Muscle layer of duodenum (tissue), 2 donors: Measurements from ENCODE around the gene CYTIP.

Experiments used
- H3K27ac ChIP-seq: one replicate; pipeline ENCODE4 v1.7.0; 2013; ENCODE audit warnings: mild to moderate bottlenecking, low read length
- H3K27me3 ChIP-seq: one replicate; pipeline ENCODE4 v1.7.0; 2013; ENCODE audit warnings: low read depth, mild to moderate bottlenecking, control low read depth, low read length
- H3K36me3 ChIP-seq, 2 donors: one replicate each; pipeline ENCODE4 v1.7.0; 2013; ENCODE audit warnings: low read length in 2 of 2, control low read depth in 1 of 2, mild to moderate bottlenecking in 1 of 2; ENCODE audit not compliant: insufficient read depth in 2 of 2, control insufficient read depth in 1 of 2
- H3K4me1 ChIP-seq, 2 donors: one replicate each; pipeline ENCODE4 v1.7.0; 2013; ENCODE audit warnings: low read length in 2 of 2, mild to moderate bottlenecking in 2 of 2, control low read depth in 1 of 2, moderate library complexity in 1 of 2; ENCODE audit not compliant: insufficient read depth in 2 of 2, control insufficient read depth in 1 of 2
- H3K4me3 ChIP-seq, 2 donors: one replicate each; pipeline ENCODE4 v1.7.0; 2013; ENCODE audit warnings: low read length in 2 of 2, low read depth in 1 of 2, mild to moderate bottlenecking in 1 of 2
- H3K9me3 ChIP-seq, 2 donors: one replicate each; pipeline ENCODE4 v1.7.0; 2013; ENCODE audit warnings: low read length in 2 of 2, control low read depth in 1 of 2, mild to moderate bottlenecking in 1 of 2; ENCODE audit not compliant: control insufficient read depth in 1 of 2
- donor health status: healthy.

The CYTIP gene

DNA sequence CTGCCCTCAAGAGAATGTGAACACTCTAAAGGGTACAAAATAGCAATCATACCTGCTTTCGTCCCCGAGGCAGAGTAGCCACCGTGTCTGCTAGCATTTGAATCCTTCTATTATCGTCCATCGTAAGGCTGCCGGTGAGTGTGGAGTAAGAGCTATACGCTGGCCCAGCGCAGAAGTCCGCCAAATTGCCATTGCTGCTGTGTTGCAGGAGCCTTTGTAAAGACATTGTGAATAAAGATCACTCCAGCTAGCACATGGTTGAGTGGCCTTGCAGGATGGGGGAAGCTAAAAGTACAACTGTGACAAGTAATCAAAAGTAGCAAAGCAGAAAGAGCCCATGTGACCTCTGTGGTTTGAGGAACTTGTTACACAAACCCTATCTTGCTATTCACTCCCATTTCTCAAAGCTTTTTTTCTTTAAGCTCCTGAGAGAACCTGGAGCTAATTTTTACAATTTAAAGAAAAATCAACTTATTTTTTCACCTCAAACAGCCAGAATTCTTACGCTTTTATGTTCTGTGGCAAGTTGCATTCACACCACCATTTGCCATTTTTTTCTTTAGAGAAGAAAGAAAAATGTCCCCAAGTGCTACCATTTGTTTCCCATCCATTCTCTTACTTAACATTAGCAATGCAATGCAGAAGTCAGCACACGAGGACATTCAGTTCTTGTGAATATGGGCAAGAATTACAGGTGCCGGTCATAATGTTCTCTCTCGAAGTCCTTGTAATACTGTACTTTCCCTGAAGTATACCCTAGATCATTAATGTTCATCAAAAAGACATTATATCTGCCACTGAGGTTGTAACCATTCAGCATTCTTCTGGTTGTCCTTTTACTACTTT, at the start of gene CYTIP:
Gene CYTIP (minus strand): TSS at position 295 of the 846 bp plus-strand sequence. CDS start 69 bp downstream, at position 226.
- peak within 1 kb of the TSS; percentile 40 to 54 for H3K4me3 ChIP-seq
- H3K36me3 ChIP-seq = no peaks in the 10 kb centered on the region
- H3K9me3 ChIP-seq = no peaks in the 10 kb centered on the region
- peak within 1 kb of the TSS; percentile 91 for H3K27ac ChIP-seq
- no peaks in the 10 kb centered on the region for H3K27me3 ChIP-seq
- H3K4me1 ChIP-seq = no peaks in the 10 kb centered on the region

DNA sequence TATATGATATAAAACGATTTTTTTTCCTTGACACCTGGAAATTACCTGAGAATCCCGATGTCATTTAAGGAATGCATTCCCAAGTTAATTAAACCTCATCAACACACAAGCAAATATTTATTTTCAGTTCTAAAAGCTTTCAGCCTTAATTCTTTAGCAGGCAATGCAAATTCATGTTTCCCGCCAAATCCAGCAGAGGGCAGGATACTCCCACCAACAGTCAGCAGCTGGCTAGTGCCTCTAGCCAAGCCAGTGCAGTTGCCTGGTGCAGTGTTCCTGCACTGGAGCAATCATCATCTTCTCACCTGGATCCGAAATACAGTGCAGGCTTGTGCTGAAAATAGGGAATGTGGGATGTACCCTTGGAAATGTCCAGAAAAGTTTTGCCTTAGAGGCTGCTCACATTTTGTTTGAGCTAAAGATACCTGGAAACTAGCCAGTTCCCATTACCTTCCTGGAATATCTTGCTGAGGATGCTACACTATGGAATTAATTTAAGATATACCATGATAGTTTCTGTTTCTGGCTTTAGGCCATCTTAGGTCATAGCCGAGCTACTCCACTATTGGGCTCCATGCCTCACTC, 48.4 kb upstream of the CYTIP start:
- Histone ChIP-seq H3K27ac (no peak overlapping the region), H3K4me1 (no peaks in the 10 kb centered on the region), H3K27me3 (no peaks in the 10 kb centered on the region), H3K4me3 (no peak overlapping the region), H3K9me3 (no peaks in the 10 kb centered on the region), H3K36me3 (no peaks in the 10 kb centered on the region)

DNA sequence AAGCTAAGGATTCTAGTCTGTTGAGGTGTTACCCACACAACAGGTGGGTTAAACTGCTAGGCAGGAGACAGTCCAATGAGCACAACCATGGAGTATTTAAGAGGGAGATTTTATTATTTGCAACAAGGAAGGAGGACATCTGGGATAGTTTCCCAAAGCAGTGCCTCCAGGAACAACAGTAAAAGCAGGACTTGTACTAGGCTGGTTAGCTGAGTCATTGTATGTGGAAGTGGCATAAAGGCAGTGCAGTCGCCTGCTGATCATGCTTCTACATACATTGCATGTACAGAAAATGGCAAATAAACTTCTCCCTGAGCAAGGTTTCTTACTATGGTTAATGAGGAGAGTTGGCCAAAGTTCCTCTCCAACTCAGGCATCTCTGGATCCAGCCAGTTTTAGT, 46.1 kb upstream of the CYTIP start:
- H3K4me1 ChIP-seq = no peaks in the 10 kb centered on the region
- no peak overlapping the region for H3K27ac ChIP-seq
- H3K4me3 ChIP-seq = no peak overlapping the region
- H3K9me3 ChIP-seq = no peaks in the 10 kb centered on the region
- no peaks in the 10 kb centered on the region for H3K36me3 ChIP-seq
- no peaks in the 10 kb centered on the region for H3K27me3 ChIP-seq

DNA sequence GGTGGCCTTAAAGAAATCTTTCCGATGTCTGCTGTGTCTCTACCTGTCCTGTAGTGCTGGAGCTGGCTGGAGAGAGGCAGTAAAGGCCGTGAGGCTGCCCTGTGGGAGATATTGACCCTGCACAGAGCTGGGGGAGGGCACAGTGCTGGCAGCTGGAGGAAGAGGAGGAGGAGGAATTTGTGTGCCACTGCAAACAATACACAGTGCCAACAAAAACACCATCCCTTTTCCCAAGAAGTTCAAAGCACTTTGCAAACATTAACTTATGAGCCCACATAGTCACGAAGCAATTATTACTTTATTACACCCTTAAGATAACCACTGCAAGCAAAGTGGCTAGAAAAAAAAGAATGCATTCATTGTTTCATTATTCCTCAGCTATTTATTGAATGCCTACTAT, 45.0 kb upstream of the CYTIP start:
- H3K4me1 ChIP-seq = no peaks in the 10 kb centered on the region
- no peaks in the 10 kb centered on the region for H3K27me3 ChIP-seq
- H3K36me3 ChIP-seq = no peaks in the 10 kb centered on the region
- H3K4me3 ChIP-seq = peak overlapping the region in 1 of 2 donors; percentile 27
- no peaks in the 10 kb centered on the region for H3K9me3 ChIP-seq
- peak overlapping the region; percentile 53 for H3K27ac ChIP-seq

DNA sequence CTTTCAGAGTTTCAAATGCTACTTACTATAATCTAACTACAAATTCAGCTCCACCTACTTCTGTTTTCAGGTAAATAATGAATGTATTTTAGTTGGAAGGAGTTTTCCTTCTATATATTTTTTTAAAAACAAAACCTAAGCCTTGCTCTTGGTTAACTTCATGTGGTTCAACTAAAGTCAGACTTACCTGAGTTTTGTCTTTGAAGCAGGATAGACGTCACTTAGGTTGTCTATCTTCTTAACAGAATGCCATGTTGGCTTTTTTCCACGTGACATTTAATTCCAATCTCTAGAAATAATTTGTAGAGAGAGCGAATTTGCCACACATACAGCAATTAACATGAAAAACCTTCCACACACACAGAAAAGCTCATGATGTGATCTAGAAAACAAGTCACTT, 43.9 kb upstream of the CYTIP start:
- Histone ChIP-seq H3K36me3 (no peaks in the 10 kb centered on the region), H3K4me3 (no peak overlapping the region), H3K4me1 (no peaks in the 10 kb centered on the region), H3K9me3 (no peaks in the 10 kb centered on the region), H3K27me3 (no peaks in the 10 kb centered on the region), H3K27ac (peak overlapping the region; percentile 53)

DNA sequence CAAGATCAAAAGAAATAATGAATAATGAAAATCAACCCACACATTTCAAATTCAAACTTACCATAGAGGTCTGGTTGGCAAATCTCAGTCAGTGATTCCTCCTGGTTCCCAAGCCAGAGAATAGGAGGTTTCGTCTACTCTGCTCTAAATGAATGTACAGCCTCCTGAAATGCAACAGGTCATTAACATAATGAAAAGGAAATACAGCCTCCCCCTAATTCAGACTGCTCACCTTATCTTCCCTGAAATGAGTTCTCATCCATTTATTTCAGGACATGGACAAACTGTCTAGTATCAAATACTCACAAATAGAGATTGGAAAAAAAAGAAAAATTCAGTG, 43.4 kb upstream of the CYTIP start:
- Histone ChIP-seq H3K4me1 (no peaks in the 10 kb centered on the region), H3K36me3 (no peaks in the 10 kb centered on the region), H3K27me3 (no peaks in the 10 kb centered on the region), H3K9me3 (no peaks in the 10 kb centered on the region), H3K27ac (peak overlapping the region; percentile 53), H3K4me3 (no peak overlapping the region)

DNA sequence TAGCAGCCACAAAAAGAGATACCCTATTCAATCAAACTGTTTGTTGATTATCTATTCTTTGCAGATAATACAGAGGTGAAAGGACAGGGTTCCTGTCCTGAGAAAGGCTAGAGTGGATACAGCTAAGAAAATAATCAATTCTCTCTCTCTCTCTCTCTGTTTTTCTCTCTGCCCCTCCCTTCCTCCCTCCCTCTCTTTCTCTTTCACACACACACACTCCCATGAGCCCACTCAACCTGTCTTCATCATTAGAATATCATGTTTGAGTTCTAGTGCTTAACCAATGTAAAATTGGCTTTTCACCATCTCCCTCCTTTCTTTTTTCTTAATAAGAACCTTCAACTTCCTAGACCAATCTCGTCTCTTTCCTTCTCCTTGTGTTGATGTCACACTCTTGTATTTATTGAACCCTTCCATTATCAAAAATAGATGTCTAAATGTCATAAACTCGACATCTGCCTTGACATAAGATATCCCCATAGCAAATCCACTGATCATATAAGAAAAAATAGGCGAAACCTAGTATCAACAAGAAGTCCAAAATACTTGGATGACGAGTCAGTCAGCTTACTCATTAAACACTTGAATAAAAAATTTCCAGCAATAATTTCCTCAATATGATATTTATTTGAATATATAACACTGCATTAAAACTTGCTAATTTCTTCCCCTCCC, 42.8 kb upstream of the CYTIP start:
- Histone ChIP-seq H3K9me3 (no peaks in the 10 kb centered on the region), H3K36me3 (no peaks in the 10 kb centered on the region), H3K27ac (peak overlapping the region; percentile 53), H3K27me3 (no peaks in the 10 kb centered on the region), H3K4me3 (peak overlapping the region in 1 of 2 donors; percentile 43), H3K4me1 (no peaks in the 10 kb centered on the region)

DNA sequence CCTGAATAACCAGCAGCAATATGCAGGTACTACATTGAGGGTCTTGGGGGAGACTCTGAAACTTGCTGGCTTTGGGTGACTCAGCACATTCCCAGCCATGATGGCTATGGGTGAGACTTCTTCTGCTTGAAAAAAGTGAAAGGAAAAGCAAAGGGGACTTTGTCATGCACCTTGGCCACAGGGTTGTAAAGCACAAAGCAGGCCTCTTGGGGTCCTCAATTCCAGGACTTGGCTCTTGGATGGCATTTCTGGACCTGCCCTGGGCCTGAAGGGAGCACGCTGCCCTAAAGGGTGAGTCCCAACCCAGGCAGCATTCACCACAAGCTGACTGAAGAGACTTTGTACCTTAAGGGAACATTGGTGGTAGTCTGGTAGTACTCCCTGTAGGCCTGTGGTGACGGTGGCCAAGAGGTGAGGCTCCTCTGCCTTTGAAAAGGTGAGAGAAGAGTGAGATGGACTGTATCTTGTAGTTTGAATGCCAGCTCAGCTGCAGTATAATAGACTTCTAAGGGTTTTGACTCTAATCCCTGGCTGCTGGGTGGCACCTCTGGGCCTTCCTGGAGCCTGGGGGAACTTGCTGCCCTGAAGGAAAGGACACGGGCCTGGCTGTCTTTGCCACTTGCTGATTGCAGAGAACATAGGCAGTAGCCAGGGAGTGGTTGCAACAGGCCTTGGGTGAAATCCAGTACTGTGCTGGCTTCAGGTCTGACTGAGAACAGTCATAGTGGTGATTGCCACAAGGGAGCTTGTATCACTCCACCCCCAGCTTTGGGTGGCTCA, 36.5 kb upstream of the CYTIP start:
- Histone ChIP-seq H3K4me3 (no peak overlapping the region), H3K27me3 (no peaks in the 10 kb centered on the region), H3K4me1 (no peaks in the 10 kb centered on the region), H3K9me3 (no peaks in the 10 kb centered on the region), H3K27ac (no peak overlapping the region), H3K36me3 (no peaks in the 10 kb centered on the region)

DNA sequence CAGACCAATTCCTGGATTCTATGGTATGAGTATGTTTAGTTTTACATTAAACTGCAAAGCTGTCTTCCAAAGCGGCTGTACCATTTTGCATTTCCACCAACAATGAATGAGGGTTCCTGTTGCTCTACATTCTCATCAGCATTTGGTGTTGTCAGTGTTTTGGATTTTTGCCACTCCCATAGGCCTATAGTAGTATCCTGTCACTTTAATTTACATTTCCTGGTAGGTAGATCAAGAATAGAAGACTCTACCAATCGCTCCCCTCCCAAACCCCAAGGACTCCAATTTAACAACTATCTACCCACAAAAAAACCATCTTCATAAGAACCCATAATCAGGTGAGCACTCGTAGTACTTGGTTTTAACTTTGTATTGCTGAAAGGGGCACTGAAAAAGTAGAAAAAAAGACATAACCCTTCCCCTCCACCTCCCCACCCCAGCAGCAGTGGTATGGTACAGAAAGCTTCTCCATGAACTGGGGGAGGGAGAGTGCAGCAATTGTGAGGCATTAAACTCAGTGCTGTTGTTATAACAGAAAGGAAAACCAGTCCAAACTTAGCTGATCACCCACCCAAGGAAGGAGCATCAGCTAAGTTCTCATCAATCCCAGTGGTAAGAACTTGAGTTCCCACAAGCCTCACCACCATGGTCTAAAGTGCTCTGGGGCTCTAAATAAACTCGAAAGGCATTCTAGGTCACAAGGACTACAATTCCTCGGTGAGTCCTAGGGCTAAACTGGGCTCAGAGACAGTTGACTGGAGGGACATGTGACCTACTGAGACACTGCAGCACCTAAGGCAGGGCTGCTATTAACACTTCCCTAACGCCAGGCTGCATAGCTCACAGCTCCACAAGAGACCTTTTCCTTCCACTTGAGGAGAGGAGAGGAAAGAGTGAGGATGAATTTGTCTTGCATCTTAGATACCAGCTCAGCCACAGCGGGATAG, 35.5 kb upstream of the CYTIP start:
- Histone ChIP-seq H3K4me3 (no peak overlapping the region), H3K9me3 (no peaks in the 10 kb centered on the region), H3K36me3 (no peaks in the 10 kb centered on the region), H3K27ac (no peak overlapping the region), H3K4me1 (no peaks in the 10 kb centered on the region), H3K27me3 (no peaks in the 10 kb centered on the region)

DNA sequence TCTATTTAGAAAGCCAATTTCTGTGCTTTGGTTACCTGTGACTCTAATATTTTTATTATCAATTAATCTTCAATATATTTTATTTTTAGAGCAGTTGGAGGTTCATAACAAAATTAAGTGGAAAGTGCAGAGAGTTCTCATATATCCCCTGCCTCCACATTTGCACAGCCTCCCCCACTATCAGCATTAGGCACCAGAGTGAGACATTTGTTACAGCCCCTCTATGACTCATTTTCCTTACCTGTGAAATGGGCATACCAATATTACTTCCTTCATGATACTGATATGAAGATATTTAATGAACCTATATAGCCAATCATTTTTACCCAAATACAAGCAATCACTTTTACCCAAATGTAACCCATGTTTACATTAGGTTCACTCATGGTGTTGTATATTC, 34.0 kb upstream of the CYTIP start:
- Histone ChIP-seq H3K4me1 (no peaks in the 10 kb centered on the region), H3K4me3 (no peak overlapping the region), H3K9me3 (no peaks in the 10 kb centered on the region), H3K27me3 (no peaks in the 10 kb centered on the region), H3K27ac (no peak overlapping the region), H3K36me3 (no peaks in the 10 kb centered on the region)
